ENCODE measurements around the gene ZNF319.
A peak's percentile ranks its signal among the peaks of the same experiment; 100 is the strongest.
"Not testable (repeated sequence)": the region's sequence is repeated elsewhere in the genome, so short reads cannot be mapped to it uniquely, and the experiment has no call there.

ZNF319 gene

GRCh38 chr16:58022601-58023371 lies 22.3 kb upstream of the ZNF319 start:
- no peak for DNase-seq (ENCODE audit: low read depth in 2 of 3, low spot score in 1 of 3)

- DNase-seq (ENCODE audit: low read depth in 2 of 3, low spot score in 1 of 3): no peak
These were observed 21.4 kb upstream of the ZNF319 start for GRCh38 chr16:58021661-58022551.

- peak in 1 of 3 donors; percentile 61 for DNase-seq (ENCODE audit: low read depth in 2 of 3, low spot score in 1 of 3)
These were observed 20.4 kb upstream of the ZNF319 start for GRCh38 chr16:58020628-58021521.

DNA sequence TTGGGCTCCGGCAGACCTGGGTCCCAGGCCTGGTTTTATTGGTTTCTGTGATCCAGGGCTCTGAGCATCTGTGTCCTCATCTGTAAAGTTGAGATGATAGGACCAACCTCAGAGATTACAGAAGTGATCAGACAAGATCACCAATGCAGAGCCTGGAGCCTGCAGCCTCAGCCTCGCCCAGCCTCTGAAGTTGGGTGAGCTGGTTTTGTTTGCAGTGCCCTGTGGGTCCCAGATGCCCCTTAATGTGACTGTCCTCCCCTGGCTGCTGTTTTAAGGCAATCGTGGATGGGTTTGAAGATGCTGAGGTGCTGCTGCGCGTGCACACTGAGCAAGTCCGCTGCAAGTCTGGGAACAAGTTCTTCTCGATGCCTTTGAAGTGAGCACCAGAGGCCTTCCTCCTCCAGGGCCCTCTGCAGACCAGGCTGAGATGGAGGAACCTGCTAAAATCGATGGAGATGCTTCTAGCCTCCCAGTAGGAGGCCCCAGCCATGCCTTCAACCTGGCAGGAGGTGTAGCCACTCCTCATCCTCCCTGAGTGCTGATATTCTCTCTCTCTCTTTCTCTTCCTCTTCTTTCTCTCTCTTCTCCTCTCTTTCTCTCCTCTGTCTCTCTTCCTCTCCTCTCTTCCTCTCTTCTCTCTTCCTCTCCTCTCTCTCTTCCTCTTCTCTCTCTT lies 19.5 kb upstream of the ZNF319 start:
- no peak for DNase-seq (ENCODE audit: low read depth in 2 of 3, low spot score in 1 of 3)

DNA sequence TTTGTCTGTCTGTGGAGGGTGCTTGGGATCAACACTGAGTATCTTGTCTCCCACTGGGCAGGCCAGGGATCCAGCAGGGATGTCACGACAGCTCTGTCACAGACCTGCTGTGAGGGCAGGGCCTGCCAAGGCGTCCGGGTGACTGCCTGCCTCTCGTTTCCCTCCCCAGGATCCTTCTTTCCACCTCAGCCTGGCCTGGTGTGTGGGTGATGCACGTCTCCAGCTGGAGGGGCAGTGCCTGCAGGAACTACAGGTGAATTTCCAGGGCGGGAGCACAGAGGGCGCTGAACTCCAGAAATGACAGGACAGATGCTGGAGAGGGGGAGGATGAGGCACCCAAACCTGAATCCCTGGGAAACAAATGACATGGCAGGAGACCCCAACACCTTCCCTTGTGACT lies 18.3 kb upstream of the ZNF319 start:
- no peak for DNase-seq (ENCODE audit: low read depth in 2 of 3, low spot score in 1 of 3)

GRCh38 chr16:58016840-58017446 lies 16.5 kb upstream of the ZNF319 start:
- DNase-seq (ENCODE audit: low read depth in 2 of 3, low spot score in 1 of 3): no peak

- DNase-seq (ENCODE audit: low read depth in 2 of 3, low spot score in 1 of 3): no peak
These were observed 12.9 kb upstream of the ZNF319 start for GRCh38 chr16:58013201-58013956.

DNA sequence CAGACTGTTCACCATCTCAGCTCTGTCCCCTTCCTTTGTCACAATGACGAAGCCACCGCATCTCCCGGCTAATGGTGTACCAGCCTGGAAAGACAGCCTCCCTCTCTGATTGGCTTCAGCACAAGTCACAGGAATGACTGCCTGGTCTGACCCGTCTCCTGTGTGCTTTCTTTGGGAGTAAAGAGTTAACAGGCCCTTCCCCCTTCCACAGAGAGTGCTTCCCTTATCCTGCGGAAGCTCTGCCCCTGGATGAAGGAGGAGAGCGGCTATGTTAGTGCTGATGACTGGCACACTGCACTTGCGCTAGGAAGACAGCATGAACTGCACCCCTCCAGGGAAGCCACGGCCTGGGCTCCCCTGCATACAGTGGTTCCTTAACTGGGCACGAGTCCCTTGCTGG lies 12.0 kb upstream of the ZNF319 start:
- DNase-seq (ENCODE audit: low read depth in 2 of 3, low spot score in 1 of 3): no peak

DNA sequence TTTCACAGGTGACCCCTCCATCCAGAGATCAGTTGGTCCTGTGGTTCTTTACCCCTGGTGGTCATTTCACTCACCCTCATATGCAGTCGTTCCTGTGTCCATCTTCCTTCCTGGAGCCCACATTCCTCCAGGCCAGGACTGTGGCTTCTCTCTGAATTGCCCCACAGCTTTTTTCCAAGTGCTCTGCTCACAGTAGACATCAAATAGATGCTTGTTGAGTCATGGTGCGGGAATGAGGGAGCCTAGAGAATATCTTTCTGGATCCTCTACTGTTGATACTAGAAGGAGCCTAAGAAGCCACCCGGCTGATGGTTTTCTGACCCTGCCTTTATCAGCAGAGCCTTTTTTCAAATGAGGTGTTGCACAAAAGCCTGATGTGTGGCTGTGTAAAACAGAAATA lies 11.2 kb upstream of the ZNF319 start:
- DNase-seq (ENCODE audit: low read depth in 2 of 3, low spot score in 1 of 3): no peak

DNA sequence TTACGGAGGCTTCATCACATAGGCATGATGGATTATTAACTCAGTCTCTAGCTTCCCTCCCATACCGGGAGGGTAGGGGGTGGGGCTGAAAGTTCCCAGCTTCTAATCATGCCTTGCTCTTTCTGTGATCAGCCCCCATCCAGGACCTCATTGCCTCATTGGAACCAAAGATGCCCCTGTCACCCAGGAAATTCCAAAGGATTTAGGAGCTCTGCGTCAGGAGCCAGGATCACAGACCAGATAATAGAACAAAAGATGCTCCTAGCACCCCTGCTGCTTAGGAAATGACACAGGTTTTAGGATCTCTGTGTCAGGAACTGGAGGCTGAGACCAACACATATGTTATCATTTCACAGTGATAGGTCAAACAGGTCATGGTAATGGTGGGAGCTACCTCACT lies 10.4 kb upstream of the ZNF319 start:
- DNase-seq (ENCODE audit: low read depth in 2 of 3, low spot score in 1 of 3): no peak

GRCh38 chr16:58009856-58010416 lies 9.5 kb upstream of the ZNF319 start:
- DNase-seq (ENCODE audit: low read depth in 2 of 3, low spot score in 1 of 3): no peak

- DNase-seq (ENCODE audit: low read depth in 2 of 3, low spot score in 1 of 3): not testable (repeated sequence)
These were observed 4.3 kb upstream of the ZNF319 start for GRCh38 chr16:58004736-58005135.

- DNase-seq (ENCODE audit: low read depth in 2 of 3, low spot score in 1 of 3): no peak
These were observed 2.5 kb upstream of the ZNF319 start for GRCh38 chr16:58002936-58003335.

GRCh38 chr16:58002416-58002800 lies 1.9 kb upstream of the ZNF319 start:
- no peak for DNase-seq (ENCODE audit: low read depth in 2 of 3, low spot score in 1 of 3)

DNA sequence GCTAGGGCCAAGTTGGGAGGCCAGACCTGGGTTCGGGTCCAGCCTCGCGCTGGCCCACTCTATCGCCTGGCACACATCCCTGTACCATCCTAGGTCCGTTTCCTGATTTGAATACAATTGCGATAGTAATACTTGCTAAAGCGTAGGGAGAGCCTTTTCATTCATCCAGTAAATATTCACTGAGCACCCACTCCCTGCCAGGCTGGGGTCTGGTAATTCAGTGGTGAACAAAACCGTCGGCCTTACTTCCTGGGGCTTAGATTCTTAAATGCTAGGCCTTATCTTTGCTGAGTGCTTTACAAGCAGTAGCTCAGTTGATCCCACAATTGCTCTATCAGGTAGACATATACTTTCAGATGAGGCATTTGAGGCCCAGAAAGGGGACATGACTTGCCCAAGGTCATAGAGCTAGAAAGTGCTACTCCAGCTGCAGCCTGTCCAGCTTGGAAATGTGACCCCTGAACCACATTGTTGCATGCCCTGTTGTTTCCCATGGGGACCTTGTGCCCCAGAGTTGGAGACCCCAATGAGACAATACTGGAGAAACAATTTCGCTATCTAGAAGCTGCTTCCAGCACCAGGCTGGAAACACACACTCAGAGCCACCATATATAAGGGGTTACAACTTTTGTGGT lies 1.4 kb upstream of the ZNF319 start:
- no peak for DNase-seq (ENCODE audit: low read depth in 2 of 3, low spot score in 1 of 3)

- peak; percentile 63 to 77 (median 70) for DNase-seq (ENCODE audit: low read depth in 2 of 3, low spot score in 1 of 3)
These were observed 519 bp upstream of the ZNF319 start, which contains the start of gene USB1 for GRCh38 chr16:58000706-58001676. TSS of gene USB1 (plus strand) at chr16:58001407. CDS start at chr16:58001484, 77 bp downstream.

- no peak for DNase-seq (ENCODE audit: low read depth in 2 of 3, low spot score in 1 of 3)
These were observed 1.0 kb downstream of the ZNF319 start for GRCh38 chr16:57999366-57999970.
